NCI-H1048 (cell line): Measurements from ENCODE around the gene LCN15.
"Not testable (repeated sequence)": the region's sequence is repeated elsewhere in the genome, so short reads cannot be mapped to it uniquely, and the experiment has no call there.

ENCODE experiments used
- DNase-seq: peaks from one replicate; lab custom pipeline; 2025; lab: John Stamatoyannopoulos, UW

The LCN15 gene

GRCh38 chr9:136722093-136722968 lies 42.0 kb downstream of the LCN15 start:
- no peak for DNase-seq

- DNase-seq: no peak
Measured at GRCh38 chr9:136721339-136722092, 42.8 kb downstream of the LCN15 start.

GRCh38 chr9:136720898-136721338 lies 43.4 kb downstream of the LCN15 start:
- no peak for DNase-seq

- DNase-seq: no peak
Measured at GRCh38 chr9:136720251-136720897, 43.9 kb downstream of the LCN15 start.

GRCh38 chr9:136719195-136719880 lies 45.0 kb downstream of the LCN15 start:
- no peak for DNase-seq

- no peak for DNase-seq
Measured at GRCh38 chr9:136718345-136719194, 45.7 kb downstream of the LCN15 start.

GRCh38 chr9:136717399-136717798 lies 46.9 kb downstream of the LCN15 start:
- DNase-seq: no peak

GRCh38 chr9:136714893-136715274 lies 49.4 kb downstream of the LCN15 start:
- DNase-seq: no peak

- no peak for DNase-seq
Measured at GRCh38 chr9:136714096-136714892, 50.0 kb downstream of the LCN15 start.

GRCh38 chr9:136713550-136713949 lies 50.8 kb downstream of the LCN15 start:
- no peak for DNase-seq

GRCh38 chr9:136712690-136713544 lies 51.4 kb downstream of the LCN15 start:
- DNase-seq: no peak

GRCh38 chr9:136711751-136712689 lies 52.3 kb downstream of the LCN15 start, which contains the start of gene DIPK1B:
DIPK1B (plus strand) TSS chr9:136712572; CDS start chr9:136712666, 94 bp downstream.
- no peak for DNase-seq

- DNase-seq: not testable (repeated sequence)
Measured at GRCh38 chr9:136711219-136711648, 53.1 kb downstream of the LCN15 start.

GRCh38 chr9:136710543-136710942 lies 53.8 kb downstream of the LCN15 start:
- DNase-seq: no peak
